PFSK-1 (cell line): ENCODE results near the gene WDR45.

Source experiments
- FOXP2 ChIP-seq: optimal IDR thresholded peaks from 2 replicates; pipeline ENCODE3; 2011; ENCODE audit warnings: borderline replicate concordance, control low read depth, inconsistent platforms; ENCODE audit not compliant: insufficient read depth; ENCODE audit errors: extremely low read length, extremely low read depth
- POLR2AphosphoS5 ChIP-seq: IDR thresholded peaks from 2 replicates; pipeline ENCODE4 v1.6.1; 2012; ENCODE audit warnings: low read depth, mild to moderate bottlenecking, control low read depth, low read length, moderate library complexity
- SIN3A ChIP-seq: IDR thresholded peaks from 2 replicates; pipeline ENCODE4 v1.6.1; 2012; ENCODE audit warnings: mild to moderate bottlenecking, low read length, moderate library complexity, borderline replicate concordance; ENCODE audit not compliant: insufficient read depth
- TAF1 ChIP-seq: IDR thresholded peaks from 2 replicates; pipeline ENCODE4 v1.6.1; 2012; ENCODE audit warnings: low read length, control low read depth, borderline replicate concordance; ENCODE audit not compliant: insufficient read depth
- TF ChIP-seq, protein P1 (sequence below), 2 experiments: IDR thresholded peaks; 2 replicates each; pipeline versions ENCODE4 v1.6.1 to v1.8.0; 2011 to 2012; ENCODE audit warnings: low read depth in 2 of 2, low read length in 2 of 2, control low read depth in 1 of 2, inconsistent platforms in 1 of 2, mild to moderate bottlenecking in 1 of 2, moderate library complexity in 1 of 2; ENCODE audit not compliant: insufficient read depth in 1 of 2

Gene WDR45

DNA sequence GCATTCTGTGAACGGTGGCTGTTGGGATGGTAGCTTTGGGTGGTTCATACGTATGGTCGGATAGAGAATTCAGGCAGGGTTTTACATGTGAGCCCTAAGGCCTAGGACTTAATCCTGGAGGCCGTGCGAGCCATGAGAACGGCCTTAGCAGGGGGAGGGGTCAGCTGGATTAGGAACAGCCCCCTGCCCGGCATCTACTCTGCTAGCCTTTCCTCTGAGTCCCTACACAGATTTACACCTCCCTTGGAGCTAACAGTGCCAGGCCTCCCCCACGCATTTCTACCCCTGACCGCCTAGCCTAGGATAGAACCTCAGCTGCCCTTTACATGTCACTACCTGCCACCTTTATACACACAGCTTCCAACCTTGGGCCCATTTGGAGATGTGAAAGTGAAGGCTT is 13.0 kb downstream of the WDR45 start:
- TF ChIP-seq, protein P1, sequence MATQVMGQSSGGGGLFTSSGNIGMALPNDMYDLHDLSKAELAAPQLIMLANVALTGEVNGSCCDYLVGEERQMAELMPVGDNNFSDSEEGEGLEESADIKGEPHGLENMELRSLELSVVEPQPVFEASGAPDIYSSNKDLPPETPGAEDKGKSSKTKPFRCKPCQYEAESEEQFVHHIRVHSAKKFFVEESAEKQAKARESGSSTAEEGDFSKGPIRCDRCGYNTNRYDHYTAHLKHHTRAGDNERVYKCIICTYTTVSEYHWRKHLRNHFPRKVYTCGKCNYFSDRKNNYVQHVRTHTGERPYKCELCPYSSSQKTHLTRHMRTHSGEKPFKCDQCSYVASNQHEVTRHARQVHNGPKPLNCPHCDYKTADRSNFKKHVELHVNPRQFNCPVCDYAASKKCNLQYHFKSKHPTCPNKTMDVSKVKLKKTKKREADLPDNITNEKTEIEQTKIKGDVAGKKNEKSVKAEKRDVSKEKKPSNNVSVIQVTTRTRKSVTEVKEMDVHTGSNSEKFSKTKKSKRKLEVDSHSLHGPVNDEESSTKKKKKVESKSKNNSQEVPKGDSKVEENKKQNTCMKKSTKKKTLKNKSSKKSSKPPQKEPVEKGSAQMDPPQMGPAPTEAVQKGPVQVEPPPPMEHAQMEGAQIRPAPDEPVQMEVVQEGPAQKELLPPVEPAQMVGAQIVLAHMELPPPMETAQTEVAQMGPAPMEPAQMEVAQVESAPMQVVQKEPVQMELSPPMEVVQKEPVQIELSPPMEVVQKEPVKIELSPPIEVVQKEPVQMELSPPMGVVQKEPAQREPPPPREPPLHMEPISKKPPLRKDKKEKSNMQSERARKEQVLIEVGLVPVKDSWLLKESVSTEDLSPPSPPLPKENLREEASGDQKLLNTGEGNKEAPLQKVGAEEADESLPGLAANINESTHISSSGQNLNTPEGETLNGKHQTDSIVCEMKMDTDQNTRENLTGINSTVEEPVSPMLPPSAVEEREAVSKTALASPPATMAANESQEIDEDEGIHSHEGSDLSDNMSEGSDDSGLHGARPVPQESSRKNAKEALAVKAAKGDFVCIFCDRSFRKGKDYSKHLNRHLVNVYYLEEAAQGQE (IDR thresholded peaks at IDR 0.05; ENCODE audit: insufficient read depth in 1 of 2, low read depth in 2 of 2, low read length in 2 of 2), result no peak
- TF ChIP-seq FOXP2, result no peak
- TF ChIP-seq POLR2AphosphoS5, result no peak
- no peak for TF ChIP-seq TAF1
- TF ChIP-seq SIN3A, result no peak

DNA sequence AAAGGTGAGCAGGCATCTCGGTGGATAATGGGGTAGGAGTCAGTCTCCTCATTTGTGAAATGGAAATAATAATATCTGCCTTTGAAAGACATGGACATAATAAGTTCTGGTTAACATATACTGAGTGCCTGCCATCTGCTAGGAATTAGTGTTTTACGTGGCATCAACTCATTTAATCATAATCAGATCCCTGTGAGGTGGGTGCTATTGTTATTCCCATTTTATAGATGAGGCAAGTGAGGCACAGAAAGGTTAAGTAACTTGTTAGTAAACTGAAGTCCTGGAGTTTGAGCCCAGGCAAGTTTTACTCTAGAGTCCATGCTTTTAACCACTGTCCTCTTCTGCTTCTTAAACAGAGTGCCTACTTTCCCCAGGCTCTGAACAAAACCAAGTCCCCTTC is 13.4 kb downstream of the WDR45 start:
- no peak for TF ChIP-seq FOXP2
- TF ChIP-seq TAF1, result no peak
- no peak for TF ChIP-seq POLR2AphosphoS5
- TF ChIP-seq SIN3A, result no peak
- TF ChIP-seq, protein P1 (IDR thresholded peaks at IDR 0.05; ENCODE audit: insufficient read depth in 1 of 2, low read depth in 2 of 2, low read length in 2 of 2), result no peak

DNA sequence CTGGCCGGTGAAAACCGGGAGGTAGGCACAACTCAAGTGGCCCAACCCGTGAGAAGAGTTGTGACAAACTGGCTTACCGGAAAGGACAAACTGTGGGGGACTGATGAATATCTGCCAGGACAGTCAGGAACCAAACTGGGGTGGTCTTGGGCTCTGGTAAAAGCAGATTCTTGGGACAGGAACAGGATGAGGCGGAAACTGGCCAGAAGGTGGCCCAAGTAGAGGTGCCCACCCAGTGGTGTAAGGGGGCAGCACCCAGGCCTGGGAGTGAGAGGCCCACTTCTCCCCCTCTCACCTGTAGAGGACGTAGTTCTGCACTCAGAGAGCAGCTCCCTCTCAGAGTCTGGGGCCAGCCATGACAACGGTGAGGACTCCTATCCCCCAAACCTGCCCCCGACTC is 15.0 kb downstream of the WDR45 start:
- TF ChIP-seq, protein P1 (IDR thresholded peaks at IDR 0.05; ENCODE audit: insufficient read depth in 1 of 2, low read depth in 2 of 2, low read length in 2 of 2), result no peak
- no peak for TF ChIP-seq SIN3A

DNA sequence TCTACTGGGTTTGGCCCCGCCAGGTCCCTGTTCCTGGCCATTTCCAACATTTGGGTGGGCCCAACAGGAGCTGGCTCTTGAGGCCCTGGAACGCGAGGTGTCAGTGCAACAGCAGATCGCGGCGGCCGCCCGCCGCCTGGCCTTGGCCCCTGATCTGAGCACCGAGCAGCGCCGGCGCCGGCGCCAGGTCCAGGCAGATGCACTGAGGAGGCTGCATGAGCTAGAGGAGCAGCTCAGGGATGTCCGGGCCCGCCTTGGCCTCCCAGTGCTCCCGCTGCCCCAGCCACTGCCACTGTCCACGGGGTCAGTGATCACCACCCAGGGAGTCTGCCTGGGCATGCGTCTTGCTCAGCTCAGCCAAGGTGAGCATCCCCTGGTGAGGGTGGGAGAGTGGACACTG is 15.4 kb downstream of the WDR45 start:
- TF ChIP-seq TAF1 (no peak), POLR2AphosphoS5 (no peak), FOXP2 (no peak), SIN3A (no peak)
- TF ChIP-seq, protein P1 (IDR thresholded peaks at IDR 0.05; ENCODE audit: insufficient read depth in 1 of 2, low read depth in 2 of 2, low read length in 2 of 2), result no peak

DNA sequence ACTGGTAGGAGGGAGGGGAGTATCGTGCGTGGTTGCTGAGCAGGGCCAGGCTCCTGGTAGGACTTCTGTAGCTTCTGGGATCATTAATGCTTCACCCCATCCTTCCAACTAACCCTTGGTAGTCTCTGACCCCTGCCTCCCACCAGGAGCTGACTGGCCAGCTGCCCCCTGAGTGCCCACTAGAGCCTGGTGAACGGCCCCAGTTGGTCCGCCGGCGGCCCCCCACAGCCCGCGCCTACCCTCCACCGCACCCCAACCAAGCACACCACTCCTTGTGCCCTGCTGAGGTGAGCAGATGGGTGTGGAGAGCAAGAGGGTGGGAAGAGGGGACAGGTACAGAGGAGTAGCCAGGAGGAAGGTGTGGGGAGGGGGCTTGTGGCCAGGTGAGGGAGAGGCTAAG is 16.0 kb downstream of the WDR45 start:
- TF ChIP-seq SIN3A, result no peak
- no peak for TF ChIP-seq POLR2AphosphoS5
- TF ChIP-seq, protein P1 (IDR thresholded peaks at IDR 0.05; ENCODE audit: insufficient read depth in 1 of 2, low read depth in 2 of 2, low read length in 2 of 2), result no peak
- TF ChIP-seq FOXP2, result no peak
- no peak for TF ChIP-seq TAF1
